ENCODE data around the gene TNFAIP1.
"Not testable (repeated sequence)": the region's sequence is repeated elsewhere in the genome, so short reads cannot be mapped to it uniquely, and the experiment has no call there.

TNFAIP1 gene

DNA sequence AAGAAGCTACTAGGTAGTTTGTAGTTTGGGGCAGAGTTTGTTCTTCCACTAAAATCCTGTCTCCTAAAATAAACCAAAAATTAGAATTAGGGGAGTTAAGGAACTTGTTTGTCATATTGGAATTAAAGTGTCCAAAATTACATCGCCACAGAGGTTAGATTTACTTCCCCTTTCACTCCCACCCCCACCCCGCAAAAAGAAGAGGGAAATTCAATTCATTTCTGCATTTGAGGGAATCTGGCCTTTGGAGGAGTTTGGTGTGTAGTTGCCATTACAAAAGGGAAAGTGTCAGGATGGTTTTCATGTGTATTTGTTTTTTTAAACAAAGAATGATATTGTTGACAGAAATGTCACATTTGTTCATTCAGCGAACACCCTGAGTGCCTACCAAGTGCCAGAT, 10.8 kb upstream of the TNFAIP1 start:
- no peak for DNase-seq (ENCODE audit: low read depth in 2 of 2)

DNA sequence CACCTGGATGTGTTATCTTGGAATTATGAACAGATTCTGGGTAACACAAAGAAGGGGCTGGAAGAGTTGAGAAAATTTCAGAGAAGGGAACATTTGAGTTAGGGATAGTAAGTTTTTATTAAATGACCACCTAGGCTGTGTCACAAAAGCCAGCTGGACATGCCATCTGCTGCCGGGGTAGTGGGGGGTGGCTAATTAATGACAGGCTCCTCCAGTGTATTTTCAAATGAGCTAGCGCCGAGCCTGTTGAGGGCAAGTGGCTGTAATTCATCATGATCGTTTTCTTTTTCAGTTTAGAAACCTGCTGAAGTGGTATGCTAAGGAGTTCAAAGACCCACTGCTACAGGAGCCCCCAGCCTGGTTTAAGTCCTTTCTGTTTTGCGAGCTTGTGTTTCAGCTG, 10.3 kb upstream of the TNFAIP1 start:
- no peak for DNase-seq (ENCODE audit: low read depth in 2 of 2)

DNA sequence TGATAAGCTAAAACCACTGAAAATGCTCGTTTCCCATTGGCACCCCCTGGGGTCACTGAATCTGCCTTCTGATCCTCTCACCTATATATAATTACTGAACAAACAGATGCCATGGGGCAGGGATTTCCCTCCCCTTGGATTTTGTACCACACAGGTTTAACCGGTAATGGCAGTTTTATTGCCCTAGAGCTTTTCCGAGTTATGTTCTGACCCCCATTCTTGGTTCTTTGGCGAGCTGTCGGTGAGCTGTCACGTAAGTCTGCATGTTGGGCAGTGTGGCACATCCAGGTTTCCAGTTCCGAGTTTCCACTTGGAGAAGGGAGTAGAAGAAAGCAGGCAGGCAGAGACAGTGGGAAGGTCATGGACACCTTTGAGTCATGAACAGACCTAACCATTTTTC, 9.4 kb upstream of the TNFAIP1 start:
- no peak for DNase-seq (ENCODE audit: low read depth in 2 of 2)

DNA sequence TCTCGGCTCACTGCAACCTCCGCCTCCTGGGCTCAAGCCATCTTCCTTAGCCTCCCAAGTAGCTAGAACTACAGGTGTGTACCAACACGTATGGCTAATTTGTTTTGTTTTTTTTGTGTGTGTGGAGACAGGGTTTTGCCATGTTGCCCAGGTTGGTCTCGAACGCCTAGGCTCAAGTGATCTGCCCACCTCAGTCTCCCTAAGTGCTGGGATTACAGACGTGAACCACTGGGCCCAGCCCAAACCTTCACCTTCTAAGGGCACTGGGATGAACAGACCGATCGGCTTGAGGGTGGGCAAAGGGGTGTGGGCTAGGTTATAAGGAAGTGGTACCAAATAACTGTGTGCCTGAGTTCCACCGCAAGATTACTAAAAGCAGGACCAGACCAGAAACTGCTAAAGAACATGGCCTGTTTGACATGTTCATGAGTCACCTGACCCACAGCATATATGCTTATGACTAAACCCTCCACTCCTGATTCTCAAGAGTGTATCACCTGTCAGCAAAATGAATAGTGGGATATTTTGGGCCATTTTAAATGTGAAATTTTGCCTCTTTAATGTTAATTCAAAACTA, 8.4 kb upstream of the TNFAIP1 start:
- no peak for DNase-seq (ENCODE audit: low read depth in 2 of 2)

DNA sequence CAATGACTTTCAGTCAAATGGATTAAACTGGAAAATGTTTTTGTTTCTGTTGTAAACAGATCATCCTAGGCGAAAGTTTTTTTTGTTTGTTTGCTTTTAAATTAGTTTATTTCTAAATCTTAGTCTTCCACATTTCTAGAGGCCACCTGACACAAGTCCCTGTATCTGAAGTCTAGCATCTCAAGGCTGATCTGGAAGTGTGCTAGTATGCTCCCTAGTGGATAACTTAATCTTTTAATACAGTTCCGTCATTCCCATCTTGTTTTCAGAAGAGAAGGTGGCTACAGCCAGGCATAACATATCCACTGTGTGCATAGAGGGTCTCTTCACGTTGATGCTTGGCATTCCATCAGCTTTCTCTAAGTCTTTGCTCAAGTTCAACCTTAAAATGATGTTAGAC, 7.9 kb upstream of the TNFAIP1 start:
- no peak for DNase-seq (ENCODE audit: low read depth in 2 of 2)

DNA sequence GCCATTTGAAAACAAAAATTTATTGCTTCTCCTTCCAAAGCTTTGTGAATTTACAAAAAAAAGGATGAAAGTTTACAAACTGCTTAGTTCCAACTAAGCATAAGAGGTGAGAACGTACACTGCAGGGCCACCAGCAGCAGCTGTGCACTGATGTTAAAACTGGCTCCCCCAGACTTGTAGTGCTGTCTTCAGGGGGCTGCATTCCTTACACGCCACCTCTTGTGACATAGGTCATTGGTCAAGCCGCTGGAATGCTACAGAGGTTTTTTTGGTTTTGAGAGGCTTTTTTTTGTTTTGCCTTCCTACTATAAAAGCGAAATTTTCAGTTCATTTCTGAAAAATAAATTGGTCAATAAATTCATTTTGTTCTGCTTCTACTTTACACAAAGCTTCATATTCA, 7.2 kb upstream of the TNFAIP1 start:
- DNase-seq (ENCODE audit: low read depth in 2 of 2), result no peak

DNA sequence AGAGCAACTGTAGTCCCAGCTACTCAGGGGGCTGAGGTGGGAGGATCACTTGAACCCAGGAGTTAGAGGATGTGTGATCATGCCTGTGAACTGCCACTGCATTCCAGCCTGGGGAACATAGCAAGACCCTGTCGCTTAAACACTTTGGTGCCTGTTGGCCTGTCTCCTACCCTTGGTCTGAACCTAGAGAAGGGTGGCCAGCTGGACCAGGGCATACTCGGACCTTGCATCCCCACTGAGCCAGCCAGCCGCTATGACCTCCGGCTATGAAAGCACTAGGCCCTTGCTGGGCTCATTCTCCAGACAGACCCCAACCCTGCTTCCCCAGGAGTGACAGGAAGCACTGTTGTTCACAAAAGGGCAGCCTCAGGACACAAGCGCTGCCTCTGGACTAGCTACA, 4.9 kb upstream of the TNFAIP1 start:
- DNase-seq (ENCODE audit: low read depth in 2 of 2), result no peak

DNA sequence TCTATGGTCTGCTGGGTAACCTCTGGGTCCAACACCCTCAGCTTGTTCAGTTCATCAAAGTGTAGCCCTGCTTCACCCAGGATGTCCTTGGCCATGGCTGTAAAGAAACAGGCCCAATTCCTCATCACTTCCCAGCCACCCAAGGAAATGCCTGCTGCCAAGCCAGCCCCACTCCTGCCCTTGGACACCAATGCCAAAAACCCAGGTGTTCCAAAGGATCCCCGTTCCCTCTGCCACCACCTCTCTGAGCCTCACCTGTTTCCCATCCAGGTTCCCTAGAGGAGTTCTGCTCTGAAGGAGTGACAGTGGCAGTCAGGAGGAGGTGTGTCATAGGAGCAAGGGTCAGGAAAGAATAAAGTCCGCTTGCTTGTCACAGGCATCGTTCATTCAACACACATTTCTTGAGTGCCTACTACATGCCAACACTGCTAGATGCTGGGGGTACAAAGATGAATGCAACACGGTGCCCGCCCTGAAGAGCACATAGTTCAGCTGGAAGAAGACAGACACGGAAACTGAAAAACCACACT, 3.6 kb upstream of the TNFAIP1 start:
- DNase-seq (ENCODE audit: low read depth in 2 of 2), result no peak

DNA sequence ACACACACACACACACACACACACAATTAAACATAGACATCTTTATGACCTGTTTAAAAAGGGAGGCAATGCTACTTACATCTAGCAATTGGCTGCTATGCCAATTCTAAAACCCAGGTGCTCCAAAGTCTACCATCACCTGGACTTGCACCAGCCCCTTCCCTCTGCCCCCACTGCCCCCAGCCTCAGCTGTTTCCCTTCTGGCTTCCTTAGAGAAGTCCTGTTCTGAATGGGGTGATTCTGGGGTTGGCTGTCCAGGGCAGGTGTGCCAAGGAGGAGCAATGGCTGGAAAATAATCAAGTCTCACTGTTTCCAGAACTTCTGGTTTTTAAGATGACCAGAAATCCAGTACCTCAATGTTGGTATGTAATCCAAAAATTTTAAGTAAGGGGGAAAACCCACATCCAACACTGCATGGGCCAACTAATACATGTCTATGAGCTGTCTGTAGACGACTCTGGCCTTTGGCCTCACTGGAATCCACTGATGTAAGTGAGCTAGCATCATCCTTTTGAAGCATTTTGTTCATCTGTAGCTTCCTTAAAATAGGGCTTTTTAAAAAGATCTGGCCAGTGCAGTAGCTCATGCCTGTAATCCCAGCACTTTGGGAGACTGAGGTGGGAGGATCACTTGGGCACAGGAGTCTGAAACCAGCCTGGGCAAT, 2.3 kb upstream of the TNFAIP1 start:
- DNase-seq (ENCODE audit: low read depth in 2 of 2), result no peak

DNA sequence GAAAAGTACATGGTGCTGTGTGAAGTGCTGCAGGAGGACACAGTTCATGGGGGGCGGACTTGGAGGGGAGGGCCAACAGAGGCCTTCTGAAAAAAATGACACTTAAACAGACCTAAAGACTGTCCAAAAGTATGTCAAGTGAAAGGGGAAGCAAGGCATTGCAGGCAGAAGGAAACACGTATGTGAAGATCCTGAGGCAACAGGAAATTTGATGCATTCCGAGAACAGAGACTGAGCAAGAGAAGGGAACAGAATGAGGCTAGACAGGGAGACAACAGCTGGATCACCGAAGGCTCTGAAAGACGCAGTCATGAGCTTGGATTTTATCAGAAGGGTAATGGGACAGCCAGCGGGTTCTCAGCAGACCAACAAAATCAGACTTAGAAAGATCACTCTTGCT, 1.4 kb upstream of the TNFAIP1 start:
- no peak for DNase-seq (ENCODE audit: low read depth in 2 of 2)

DNA sequence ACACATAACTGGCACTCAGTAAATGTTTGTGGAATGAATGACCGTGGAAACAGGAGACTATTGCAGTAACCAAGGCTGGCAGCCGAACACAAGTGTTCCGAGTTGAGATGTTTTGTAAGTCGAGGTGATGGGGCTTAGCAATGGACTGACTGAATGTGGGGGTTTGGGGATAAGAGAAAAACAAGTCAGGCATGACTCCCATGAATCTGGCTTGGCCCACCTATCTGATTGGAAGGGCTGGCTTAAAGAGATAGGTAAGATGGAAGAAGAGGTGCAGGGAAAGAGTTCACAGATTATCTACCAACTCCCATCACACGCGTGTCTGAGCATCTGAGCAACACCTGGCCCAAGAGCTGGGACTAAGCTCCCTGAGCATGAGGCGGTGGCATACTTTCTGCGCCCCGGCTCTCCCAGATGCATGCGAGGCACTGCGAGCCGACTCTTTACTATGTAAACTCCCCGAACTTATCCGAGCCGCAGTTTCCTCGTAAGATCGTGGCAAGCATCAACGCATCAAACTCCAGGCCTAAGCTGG, 828 bp upstream of the TNFAIP1 start:
- DNase-seq (ENCODE audit: low read depth in 2 of 2), result no peak

DNA sequence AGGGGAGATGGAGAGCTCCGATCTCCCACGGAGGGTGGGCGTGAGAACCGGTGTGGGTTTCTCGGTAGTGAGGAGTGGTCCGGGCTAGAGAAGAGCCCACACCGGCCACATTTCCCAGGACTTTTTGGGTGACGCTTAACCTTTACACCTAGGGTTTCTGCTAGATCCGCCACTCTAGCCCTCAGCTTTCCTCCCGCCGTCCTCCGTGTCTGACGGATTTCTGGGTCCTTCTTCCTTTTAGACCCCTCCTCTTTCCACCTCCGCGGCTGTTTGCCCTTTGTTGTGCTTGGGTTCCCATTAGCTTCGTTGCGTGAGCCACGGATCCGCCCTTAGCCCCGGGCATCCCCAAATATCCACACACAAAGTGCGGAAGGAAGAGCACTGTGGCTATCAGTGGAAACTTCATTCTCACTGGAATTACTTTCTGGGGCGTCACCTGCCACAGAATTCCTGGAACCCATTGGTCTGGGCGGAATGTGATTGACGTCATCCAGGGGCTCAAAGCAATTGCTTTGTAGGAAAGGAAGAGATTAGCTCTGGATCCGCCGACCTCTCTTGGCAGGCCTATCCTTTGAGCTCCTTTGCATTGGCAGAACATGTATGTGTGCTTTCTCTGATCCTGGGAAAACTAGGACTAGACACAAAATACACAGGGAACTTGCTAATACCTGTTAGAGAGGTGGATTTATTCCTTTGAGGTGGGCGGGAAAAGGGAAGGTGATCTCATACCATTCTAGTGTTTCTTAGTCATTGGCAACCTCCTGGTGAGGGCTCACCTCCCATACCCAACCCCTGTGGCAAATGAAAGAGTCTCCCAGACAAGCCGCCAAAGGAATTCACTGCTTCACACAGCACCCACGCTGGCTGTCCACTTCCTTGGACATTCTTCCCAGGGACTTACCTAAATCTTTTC, 654 bp downstream of the TNFAIP1 start:
- DNase-seq (ENCODE audit: low read depth in 2 of 2), result no peak

DNA sequence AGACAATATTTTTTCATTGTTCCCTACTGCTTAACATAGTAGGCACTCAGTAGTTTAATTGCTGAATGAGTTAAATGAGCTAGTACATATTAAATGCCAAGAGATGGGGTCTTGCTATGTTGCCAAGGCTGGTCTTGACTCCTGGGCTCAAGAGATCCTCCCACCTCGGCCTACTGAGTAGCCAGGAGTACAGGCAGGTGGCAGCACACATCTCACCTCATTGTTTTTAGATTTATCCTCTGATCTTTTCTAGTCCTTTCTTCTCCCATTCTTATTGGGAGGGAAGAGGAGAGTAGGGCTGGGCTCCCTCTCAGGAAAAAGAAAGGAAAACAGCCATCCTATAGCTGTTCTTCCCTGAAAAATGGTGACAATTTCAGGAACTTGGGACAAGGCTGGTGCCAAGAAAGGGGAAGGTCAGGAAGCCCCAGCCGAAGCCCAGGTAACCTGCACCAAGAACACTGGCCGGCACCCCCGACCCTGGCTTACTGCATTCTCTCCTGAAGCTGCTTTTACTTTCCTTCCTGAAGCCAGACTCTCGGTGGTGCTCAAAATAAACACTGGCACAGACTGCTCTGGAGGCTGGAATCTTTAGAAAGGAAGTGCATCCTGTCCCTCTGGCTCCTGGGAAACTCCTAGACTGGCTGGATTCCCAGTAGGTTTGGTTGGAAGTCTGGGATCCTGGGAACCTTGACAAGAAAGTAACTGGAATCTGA, 2.7 kb downstream of the TNFAIP1 start:
- DNase-seq (ENCODE audit: low read depth in 2 of 2), result no peak

DNA sequence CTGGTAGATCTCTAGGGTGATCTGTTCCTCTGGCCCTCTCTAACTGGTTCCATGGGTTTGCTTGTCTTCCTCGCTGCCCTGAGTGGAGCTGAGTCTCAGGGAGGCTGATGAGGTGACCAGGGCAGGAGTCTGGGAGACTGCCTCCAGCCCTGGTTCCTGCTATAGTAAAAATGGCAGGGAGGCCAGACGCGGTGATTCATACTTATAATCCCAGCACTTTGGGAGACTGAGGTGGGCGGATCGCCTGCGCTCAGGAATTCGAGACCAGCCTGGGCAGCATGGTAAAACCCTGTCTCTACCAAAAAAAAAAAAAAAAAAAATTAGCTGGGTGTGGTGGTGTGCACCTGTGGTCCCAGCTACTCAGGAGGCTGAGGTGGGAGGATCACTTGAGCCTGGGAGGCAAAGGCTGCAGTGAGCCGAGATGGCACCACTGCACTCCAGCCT, 3.2 kb downstream of the TNFAIP1 start:
- not testable (repeated sequence) for DNase-seq (ENCODE audit: low read depth in 2 of 2)

DNA sequence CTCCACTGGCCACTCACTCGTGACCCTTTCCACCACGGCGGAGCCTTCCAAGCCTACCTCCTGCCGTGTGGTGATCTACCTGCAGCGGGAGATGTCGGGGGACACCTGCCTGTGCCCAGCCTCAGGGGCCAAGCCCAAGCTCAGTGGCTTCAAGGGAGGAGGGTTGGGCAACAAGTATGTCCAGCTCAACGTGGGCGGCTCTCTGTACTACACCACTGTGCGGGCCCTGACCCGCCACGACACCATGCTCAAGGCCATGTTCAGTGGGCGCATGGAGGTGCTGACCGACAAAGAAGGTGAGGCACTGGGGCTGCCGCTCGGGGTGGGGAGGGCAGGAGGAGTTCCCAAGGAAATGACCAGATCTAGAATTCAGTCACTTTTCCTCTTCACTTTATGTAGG, 3.9 kb downstream of the TNFAIP1 start:
- no peak for DNase-seq (ENCODE audit: low read depth in 2 of 2)

DNA sequence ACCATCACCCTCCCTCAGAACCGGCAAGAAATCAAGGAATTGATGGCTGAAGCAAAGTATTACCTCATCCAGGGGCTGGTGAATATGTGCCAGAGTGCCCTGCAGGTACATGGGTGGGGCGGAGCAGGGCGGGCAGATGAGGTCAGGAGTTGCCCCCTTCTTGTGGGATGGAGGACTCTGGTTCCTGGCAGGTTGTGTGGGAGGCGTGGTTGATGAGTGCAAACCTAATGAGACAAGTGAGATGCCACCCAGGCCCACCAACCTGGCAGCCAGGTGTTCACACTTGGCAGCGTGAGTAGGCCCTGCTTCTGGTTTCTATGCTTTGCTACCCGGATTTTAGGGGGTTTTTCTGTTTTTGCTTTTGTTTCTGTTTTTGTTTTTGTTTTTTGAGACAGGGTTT, 4.8 kb downstream of the TNFAIP1 start:
- no peak for DNase-seq (ENCODE audit: low read depth in 2 of 2)

DNA sequence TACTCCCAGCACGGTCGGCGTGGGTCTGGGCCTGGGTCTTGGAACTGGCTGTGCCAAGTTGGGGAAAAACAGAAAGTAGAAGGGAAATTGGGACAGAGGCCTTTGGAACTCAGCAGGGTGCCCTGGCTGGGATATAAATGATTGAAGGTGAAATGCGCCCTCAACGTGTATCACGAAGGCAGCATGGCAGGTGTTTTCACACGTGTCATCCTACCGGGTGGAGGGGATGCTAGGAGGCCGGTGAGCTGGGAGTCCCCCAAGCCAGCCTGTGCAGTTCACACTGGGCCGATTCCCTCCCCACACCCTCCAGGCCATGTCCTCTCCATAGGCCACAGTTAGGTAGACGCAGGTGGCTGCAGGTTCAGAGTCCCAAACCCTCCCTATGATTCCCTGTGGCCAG, 6.0 kb downstream of the TNFAIP1 start:
- DNase-seq (ENCODE audit: low read depth in 2 of 2), result no peak

DNA sequence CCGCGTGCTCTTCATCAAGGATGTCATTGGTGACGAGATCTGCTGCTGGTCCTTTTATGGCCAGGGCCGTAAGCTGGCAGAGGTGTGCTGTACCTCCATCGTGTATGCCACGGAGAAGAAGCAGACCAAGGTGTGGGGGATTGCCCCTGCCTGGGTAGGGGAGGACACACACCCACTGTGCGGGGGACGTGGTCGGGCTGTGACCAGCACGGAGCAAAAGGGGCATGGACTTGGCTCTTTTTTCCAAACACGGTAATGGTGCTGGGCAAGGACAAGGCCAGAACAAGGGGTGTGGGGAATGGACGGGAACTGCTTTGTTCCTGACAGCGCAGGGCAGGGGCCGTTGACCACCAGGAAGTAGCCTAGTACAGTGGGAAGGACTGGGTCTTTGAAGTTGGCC, 6.8 kb downstream of the TNFAIP1 start:
- no peak for DNase-seq (ENCODE audit: low read depth in 2 of 2)

DNA sequence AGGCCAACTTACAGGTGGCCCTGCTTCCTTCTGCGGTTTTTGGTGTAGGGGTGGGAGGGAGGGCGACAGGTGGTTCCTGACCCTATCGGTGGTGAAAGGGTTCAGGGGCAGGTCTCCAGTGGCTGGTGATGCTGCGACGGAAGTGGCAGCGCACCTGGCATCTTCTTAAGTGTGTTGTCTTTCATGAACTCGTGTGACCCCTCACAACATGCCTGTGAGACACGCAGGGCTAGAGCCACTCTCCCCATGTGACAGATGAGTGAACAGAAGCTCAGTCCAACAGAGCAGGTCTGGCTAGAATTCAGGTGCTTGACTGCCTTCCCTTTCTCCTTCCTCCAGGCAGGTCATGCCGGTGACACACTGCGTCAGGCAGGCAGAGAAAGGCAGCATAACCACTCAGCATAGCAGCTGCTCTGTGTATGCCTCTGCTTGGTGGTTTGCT, 8.0 kb downstream of the TNFAIP1 start:
- no peak for DNase-seq (ENCODE audit: low read depth in 2 of 2)

DNA sequence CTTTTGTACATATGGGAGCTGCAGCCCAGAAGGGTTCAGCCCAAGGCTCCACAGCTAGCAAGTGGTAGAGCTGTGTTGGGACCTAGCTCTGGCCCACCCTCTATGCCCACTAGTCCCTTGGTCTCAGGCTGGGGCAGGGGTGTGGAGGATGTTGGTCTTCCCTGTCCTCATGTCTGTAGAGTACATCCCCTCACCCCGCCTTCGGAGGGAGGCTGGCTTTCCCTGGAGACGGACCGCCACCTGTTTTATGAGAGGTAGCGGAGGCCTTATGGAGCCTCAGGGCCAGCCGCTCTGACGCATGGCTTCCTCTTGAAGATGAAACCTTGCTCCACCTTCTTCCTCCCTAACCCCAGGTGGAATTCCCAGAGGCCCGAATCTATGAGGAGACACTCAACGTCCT, 8.4 kb downstream of the TNFAIP1 start:
- no peak for DNase-seq (ENCODE audit: low read depth in 2 of 2)

DNA sequence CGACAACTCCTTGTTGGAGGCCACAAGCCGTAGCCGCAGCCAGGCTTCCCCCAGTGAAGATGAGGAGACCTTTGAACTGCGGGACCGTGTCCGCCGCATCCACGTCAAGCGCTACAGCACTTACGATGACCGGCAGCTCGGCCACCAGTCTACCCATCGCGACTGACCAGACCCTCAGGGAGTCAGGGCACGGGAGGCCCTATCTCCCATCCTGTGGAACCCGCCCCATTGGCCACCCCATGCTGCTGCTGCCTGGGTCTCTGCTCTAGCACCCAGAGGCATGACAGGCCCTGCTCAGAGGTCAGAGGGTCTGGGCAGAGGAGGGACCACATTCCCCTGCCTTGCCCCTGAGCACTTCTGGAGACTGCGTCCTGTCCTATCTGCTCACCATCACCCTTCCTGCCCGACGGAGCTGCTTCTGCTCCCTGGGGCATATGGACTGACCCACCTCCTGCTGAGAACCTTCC, 8.9 kb downstream of the TNFAIP1 start:
- DNase-seq (ENCODE audit: low read depth in 2 of 2), result no peak

All from stimulated activated CD8-positive, alpha-beta memory T cell treated with anti-CD3 and anti-CD28 coated beads, Interleukin-7, amount 100 ng/mL, for 1 hour (primary cell).